Measurements from ENCODE around the gene PUS7. TPM values are rescaled to one million over a fixed set of nuclear protein-coding genes. Genes with fewer than 3 reads are reported as not detected.
"Not testable (repeated sequence)": the region's sequence is repeated elsewhere in the genome, so short reads cannot be mapped to it uniquely, and the experiment has no call there.

PUS7 gene
- total and polyA plus RNA-seq, 12 donors = 2.6 to 8.0 (median 4.9) TPM

DNA sequence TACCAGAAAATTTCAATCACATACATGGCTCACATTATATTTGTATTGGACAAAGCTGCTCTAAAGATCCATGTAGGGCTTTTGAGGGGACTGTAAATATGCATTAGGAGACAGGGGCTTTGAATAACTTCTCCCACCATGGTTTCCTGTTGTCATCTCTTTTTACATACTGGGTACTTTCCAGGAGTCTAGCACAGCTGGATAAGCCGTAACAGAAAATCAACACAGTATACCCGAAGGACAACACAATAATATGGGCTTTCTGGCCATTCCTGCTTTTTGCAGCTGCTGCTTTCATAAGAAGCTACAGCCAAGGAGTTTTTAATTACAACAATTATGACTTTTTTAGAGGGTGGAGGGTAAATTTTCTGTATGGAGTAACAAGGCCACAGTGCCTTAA lies 70.0 kb downstream of the PUS7 start:
- no peak overlapping the region for H3K27ac ChIP-seq
- H3K36me3 ChIP-seq = peaks cover 0 to 14% (median 3%) of the 10 kb centered on the region in 9 donors
- no peak overlapping the region for H3K4me3 ChIP-seq
- no peak for ATAC-seq
- no peaks in the 10 kb centered on the region for H3K27me3 ChIP-seq
- no peaks in the 10 kb centered on the region for H3K9me3 ChIP-seq
- 57 to 68% methylated on average over 2 of the region's 2 CpGs for WGBS, 2 donors
- peaks cover 0 to 13% (median 0%) of the 10 kb centered on the region in 9 donors for H3K4me1 ChIP-seq
- DNase-seq = no peak
- intact Hi-C loops (cut with DNase I) = no loop called here
- TF ChIP-seq CTCF (IDR thresholded peaks at IDR 0.05) = no peak

GRCh38 chr7:105450870-105451269 lies 71.2 kb downstream of the PUS7 start:
- H3K9me3 ChIP-seq; ATAC-seq; H3K4me3 ChIP-seq; H3K27ac ChIP-seq; intact Hi-C loops (cut with DNase I); H3K36me3 ChIP-seq; DNase-seq; H3K27me3 ChIP-seq: not testable (repeated sequence)
- H3K4me1 ChIP-seq = peaks cover 0 to 13% (median 0%) of the 10 kb centered on the region in 9 donors
- 97% methylated on average over 5 of the region's 5 CpGs for WGBS, 2 donors

DNA sequence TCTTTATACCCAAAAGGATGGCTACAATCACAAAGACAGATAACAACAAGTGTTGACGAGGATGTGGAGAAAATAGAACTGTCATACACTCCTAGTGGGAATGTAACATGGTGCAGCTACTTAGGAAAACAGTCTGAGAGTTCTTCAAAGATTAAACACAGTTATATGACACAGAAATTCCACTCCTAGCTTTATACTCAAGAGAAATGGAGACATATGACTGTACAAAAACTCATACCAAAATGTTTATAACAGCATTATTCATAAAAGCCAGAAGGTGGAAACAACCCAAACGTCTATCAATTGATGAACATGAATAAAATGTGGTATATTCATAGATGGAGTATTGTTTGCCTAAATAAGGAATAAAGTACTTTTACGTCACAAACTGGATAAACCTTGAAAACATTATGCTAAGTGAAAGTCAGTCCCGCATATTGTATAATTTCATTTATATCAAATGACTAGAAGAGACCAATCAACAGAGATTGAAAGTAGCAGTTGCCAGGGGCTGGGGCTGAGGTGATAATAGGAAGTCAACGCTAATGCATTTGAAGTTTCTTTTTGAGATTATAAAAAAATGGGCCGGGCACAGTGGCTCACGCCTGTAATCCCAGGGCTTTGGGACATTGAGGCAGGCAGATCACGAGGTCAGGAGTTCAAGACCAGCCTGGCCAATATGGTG lies 71.8 kb downstream of the PUS7 start:
- TF ChIP-seq CTCF (IDR thresholded peaks at IDR 0.05) = no peak
- intact Hi-C loops (cut with DNase I) = no loop called here
- Histone ChIP-seq H3K27ac (no peak overlapping the region), H3K27me3 (no peaks in the 10 kb centered on the region), H3K4me1 (peaks cover 0 to 13% (median 0%) of the 10 kb centered on the region in 9 donors), H3K9me3 (no peaks in the 10 kb centered on the region), H3K4me3 (no peak overlapping the region), H3K36me3 (no peaks in the 10 kb centered on the region)
- DNase-seq (no peak), ATAC-seq (no peak)
- WGBS, 2 donors = 78 to 80% methylated on average over 8 of the region's 8 CpGs

DNA sequence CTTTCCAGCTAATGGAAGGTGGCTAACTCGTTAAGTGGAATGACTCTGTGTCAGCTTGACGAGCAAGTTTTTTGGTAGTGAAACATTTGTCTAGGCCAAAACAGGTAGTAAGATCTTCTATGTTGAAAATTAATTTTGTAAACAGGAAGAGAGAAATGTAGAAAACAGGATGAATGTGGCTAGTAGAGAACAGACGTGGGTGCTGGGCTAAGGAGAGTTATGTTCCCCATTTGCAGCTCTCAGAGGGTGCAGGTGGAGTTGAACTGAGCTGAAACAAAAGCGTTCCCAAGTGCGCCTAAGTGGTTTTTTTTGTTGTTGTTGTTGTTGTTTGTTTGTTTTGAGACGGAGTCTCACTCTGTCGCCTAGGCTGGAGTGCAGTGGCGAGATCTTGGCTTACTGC lies 73.9 kb downstream of the PUS7 start:
- ATAC-seq = peak in 1 of 8 donors; percentile 44
- no peak for TF ChIP-seq CTCF (IDR thresholded peaks at IDR 0.05)
- Histone ChIP-seq H3K27ac (peak overlapping the region in 1 of 10 donors; percentile 81), H3K9me3 (no peaks in the 10 kb centered on the region), H3K27me3 (no peaks in the 10 kb centered on the region), H3K36me3 (no peaks in the 10 kb centered on the region), H3K4me3 (no peak overlapping the region), H3K4me1 (peaks cover 0 to 7% (median 0%) of the 10 kb centered on the region in 9 donors)
- intact Hi-C loops (cut with DNase I) = no loop called here
- DNase-seq = no peak
- 88 to 94% methylated on average over 8 of the region's 8 CpGs for WGBS, 2 donors

GRCh38 chr7:105444342-105444987 lies 77.6 kb downstream of the PUS7 start:
- ATAC-seq = no peak
- TF ChIP-seq CTCF (IDR thresholded peaks at IDR 0.05) = no peak
- Histone ChIP-seq H3K4me3 (no peak overlapping the region), H3K27me3 (no peaks in the 10 kb centered on the region), H3K27ac (no peak overlapping the region), H3K9me3 (no peaks in the 10 kb centered on the region), H3K4me1 (peaks cover 0 to 7% (median 0%) of the 10 kb centered on the region in 9 donors), H3K36me3 (no peaks in the 10 kb centered on the region)
- 86 to 91% methylated on average over 4 of the region's 4 CpGs for WGBS, 2 donors
- intact Hi-C loops (cut with DNase I) = no loop called here
- no peak for DNase-seq

DNA sequence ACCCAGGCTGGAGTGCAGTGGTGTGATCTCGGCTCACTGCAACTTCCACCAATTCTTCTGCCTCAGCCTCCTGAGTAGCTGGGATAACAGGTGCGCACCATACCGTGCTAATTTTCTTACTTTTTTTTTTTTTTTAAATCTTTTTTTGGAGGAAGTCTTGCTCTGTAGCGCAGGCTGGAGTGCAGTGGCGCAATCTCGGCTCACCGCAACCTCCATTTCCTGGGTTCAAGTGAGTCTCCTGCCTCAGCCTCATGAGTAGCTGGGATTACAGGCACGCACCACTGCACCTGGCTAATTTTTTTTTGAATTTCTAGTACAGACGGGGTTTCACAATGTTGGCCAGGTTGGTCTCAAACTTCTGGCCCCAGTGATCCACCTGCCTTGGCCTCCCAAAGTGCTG lies 79.9 kb downstream of the PUS7 start:
- H3K36me3 ChIP-seq; H3K9me3 ChIP-seq; H3K27me3 ChIP-seq; H3K4me1 ChIP-seq; H3K4me3 ChIP-seq; intact Hi-C loops (cut with DNase I); DNase-seq; ATAC-seq; H3K27ac ChIP-seq: not testable (repeated sequence)
- 91 to 94% methylated on average over 9 of the region's 9 CpGs for WGBS, 2 donors

All from heart right ventricle (tissue), 16 donors.